HFF-Myc (cell line): ENCODE data around the gene SLX9.

Source experiments
- DNase-seq: peaks from one replicate; pipeline ENCODE4 v3.0.0-alpha.2; 2011; ENCODE audit warnings: low read depth; ENCODE audit errors: extremely low read depth
- H3K4me3 ChIP-seq: replicated peaks from 2 replicates; pipeline ENCODE4 v1.5.1; 2011; ENCODE audit warnings: low read depth, mild to moderate bottlenecking, control low read depth, low read length
- TF ChIP-seq, protein P1 (sequence below): IDR thresholded peaks from 2 replicates; pipeline ENCODE4 v1.5.1; 2012; ENCODE audit warnings: mild to moderate bottlenecking, low read depth, low read length, control low read depth; ENCODE audit errors: missing control alignments

SLX9 gene

GRCh38 chr21:44907225-44907965 is 32.4 kb upstream of the SLX9 start:
- TF ChIP-seq, protein P1, sequence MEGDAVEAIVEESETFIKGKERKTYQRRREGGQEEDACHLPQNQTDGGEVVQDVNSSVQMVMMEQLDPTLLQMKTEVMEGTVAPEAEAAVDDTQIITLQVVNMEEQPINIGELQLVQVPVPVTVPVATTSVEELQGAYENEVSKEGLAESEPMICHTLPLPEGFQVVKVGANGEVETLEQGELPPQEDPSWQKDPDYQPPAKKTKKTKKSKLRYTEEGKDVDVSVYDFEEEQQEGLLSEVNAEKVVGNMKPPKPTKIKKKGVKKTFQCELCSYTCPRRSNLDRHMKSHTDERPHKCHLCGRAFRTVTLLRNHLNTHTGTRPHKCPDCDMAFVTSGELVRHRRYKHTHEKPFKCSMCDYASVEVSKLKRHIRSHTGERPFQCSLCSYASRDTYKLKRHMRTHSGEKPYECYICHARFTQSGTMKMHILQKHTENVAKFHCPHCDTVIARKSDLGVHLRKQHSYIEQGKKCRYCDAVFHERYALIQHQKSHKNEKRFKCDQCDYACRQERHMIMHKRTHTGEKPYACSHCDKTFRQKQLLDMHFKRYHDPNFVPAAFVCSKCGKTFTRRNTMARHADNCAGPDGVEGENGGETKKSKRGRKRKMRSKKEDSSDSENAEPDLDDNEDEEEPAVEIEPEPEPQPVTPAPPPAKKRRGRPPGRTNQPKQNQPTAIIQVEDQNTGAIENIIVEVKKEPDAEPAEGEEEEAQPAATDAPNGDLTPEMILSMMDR, result no peak
- no peak for DNase-seq
- H3K4me3 ChIP-seq, result no peak overlapping the region

DNA sequence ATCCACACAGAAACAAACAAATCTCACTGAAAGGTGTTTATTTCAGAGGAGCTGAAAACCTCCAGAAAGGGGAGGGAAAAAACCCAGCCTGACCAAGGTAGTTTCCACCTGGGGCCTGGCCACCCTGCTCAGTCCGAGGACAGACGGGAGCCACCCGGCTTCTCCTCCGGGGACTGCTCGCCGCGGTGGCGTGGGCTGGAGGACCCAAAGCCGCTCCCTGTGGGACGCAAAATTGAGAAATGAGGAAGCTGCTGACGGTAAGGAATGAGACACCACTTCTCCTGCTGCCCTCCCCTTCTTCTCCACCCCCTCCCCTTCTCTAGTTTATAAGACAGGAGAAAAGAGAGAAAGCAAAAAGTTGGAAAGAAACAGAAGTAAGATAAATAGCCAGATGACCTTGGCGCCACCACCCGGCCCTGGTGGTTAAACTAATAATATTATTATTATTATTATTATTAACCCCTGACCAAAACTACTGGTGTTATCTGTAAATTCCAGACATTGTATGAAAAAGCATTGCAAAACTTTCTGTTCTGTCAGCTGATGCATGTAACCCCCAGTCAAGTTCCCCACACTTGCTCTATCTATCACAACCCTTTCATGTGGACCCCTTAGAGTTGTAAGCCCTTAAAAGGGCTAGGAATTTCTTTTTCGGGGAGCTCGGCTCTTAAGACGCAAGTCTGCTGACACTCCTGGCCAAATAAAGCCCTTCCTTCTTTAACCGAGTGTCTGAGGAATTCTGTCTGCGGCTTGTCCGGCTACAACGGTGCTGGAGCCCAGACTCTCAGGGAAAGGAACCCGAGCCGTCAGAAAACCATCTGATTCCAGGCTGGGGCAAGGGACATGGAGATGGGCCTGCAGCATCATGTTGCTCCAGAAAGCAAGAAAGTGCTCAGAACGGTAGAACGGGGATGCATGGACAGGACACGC is 31.6 kb upstream of the SLX9 start:
- TF ChIP-seq, protein P1, result no peak
- DNase-seq, result no peak
- H3K4me3 ChIP-seq, result no peak overlapping the region

DNA sequence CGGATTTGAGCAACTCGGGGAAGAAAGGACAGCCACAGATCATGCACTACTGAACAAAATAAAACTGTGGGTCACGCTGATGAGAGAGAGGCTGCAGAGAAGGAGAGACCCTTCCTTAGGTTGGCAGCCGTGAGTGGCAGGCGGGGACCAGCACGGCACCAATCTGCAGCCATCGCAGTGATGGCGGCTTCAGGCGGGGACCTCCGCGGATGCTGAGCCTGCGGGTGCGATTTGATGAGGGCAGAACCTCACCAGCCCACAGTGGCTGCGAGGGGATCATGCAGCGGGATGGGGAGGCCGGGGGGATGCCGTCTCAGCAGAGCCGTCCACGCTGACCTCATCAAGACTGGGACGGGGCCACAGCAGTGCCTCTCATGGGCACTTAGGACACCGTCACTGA is 30.9 kb upstream of the SLX9 start:
- no peak overlapping the region for H3K4me3 ChIP-seq
- TF ChIP-seq, protein P1, result no peak
- no peak for DNase-seq

- H3K4me3 ChIP-seq, result no peak overlapping the region
- no peak for DNase-seq
- TF ChIP-seq, protein P1, result no peak
These were observed 30.1 kb upstream of the SLX9 start for GRCh38 chr21:44909719-44910118.

DNA sequence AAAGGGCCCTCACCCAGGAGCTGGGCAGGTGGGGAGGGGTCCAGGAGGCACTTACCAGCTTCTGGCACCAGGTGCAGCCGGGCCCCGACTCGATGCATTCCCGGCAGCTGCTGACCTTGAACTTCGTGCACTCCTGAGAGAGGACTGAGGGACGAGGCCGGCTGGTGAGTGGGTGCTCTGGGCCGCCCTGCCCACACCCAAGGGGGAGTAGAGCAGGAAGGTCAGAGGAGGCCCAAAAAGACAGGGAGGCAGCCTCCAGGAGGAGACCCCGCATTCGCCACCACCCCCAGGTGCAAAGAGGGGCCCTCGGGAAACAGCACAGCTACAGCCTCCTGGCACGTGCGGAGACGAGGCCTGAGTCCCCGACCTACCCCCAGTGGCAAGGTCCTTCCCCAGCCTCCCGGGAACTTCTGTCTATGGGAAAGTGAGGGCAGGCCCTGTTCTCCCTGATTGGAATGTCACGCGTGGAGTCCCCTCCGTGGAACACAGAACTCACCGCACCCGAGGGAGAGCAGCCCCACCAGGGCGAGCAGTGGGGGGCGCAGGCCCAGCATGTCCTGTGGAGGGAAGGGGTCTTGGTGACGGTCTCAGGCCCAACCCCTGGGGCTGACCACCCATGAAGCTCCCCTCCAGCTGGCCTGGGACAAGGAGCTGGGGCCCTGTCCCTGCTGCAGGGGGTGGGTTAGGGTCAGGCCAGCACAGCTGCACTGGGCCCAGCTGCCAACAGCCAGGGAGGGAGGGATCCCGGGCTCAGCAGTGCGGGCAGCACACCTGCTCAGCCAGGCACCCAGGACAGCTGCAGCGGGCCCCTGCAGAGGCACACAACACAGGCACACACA is 29.4 kb upstream of the SLX9 start:
- TF ChIP-seq, protein P1, result no peak
- DNase-seq, result no peak
- H3K4me3 ChIP-seq, result no peak overlapping the region

- no peak for DNase-seq
- no peak overlapping the region for H3K4me3 ChIP-seq
- TF ChIP-seq, protein P1, result no peak
These were observed 28.8 kb upstream of the SLX9 start for GRCh38 chr21:44911068-44911383.
